ENCODE data around the gene UACA. TPM values are rescaled to one million over a fixed set of nuclear protein-coding genes. Genes with fewer than 3 reads are reported as not detected.

UACA gene
- total RNA-seq, 3 donors from 2014 or later (not counting 1 experiment from before 2014, with no cell fraction given) = 1.1 to 3.1 (median 2.1) TPM

GRCh38 chr15:70627734-70628548, 135.4 kb downstream of the UACA start:
- intact Hi-C loops (cut with micrococcal nuclease) = no loop called here

DNA sequence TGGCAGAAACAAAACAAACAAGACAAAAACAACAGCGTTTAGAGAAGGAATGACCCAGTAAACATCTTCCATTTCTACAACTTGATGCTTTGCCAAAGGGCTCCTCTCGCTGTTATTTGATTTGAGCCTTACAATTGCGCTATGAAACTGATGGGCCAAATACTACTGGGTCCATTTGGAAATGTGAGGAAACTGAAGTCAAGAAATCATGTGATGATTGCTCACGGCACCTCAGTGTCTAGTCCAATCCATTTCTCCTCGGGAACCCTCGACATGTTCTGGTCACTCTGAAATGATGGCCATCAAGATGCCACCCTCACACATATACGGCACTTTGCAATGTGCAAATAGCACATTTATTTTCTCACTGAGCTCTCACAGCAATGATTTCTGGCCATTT, 136.0 kb downstream of the UACA start:
- WGBS (ENCODE audit: insufficient coverage) = 86% methylated on average over 7 of the region's 7 CpGs
- Mint-ChIP-seq H3K4me1 (peaks cover 10 to 13% of the 10 kb centered on the region in 2 donors), H3K27me3 (ENCODE audit: low read depth in 2 of 2) (peaks cover 19 to 54% of the 10 kb centered on the region in 2 donors), H3K9me3 (peaks cover 0 to 7% of the 10 kb centered on the region in 2 donors), H3K4me3 (no peak overlapping the region), H3K36me3 (no peaks in the 10 kb centered on the region), H3K27ac (no peak overlapping the region)
- Histone ChIP-seq H3K9me3 (ENCODE audit: control insufficient read depth, insufficient read depth, low read length) (peaks cover 4% of the 10 kb centered on the region), H3K36me3 (ENCODE audit: control insufficient read depth, insufficient read depth, low read length) (no peaks in the 10 kb centered on the region), H3K4me3 (ENCODE audit: low read length) (no peak overlapping the region), H3K27ac (ENCODE audit: low read length) (no peak overlapping the region), H3K27me3 (ENCODE audit: control insufficient read depth, insufficient read depth, low read length) (peaks cover 3% of the 10 kb centered on the region), H3K4me1 (ENCODE audit: control insufficient read depth, insufficient read depth, low read length) (no peaks in the 10 kb centered on the region)
- intact Hi-C loops (cut with micrococcal nuclease) = no loop called here
- DNase-seq (no peak), ATAC-seq (no peak)
- TF ChIP-seq, protein P1, sequence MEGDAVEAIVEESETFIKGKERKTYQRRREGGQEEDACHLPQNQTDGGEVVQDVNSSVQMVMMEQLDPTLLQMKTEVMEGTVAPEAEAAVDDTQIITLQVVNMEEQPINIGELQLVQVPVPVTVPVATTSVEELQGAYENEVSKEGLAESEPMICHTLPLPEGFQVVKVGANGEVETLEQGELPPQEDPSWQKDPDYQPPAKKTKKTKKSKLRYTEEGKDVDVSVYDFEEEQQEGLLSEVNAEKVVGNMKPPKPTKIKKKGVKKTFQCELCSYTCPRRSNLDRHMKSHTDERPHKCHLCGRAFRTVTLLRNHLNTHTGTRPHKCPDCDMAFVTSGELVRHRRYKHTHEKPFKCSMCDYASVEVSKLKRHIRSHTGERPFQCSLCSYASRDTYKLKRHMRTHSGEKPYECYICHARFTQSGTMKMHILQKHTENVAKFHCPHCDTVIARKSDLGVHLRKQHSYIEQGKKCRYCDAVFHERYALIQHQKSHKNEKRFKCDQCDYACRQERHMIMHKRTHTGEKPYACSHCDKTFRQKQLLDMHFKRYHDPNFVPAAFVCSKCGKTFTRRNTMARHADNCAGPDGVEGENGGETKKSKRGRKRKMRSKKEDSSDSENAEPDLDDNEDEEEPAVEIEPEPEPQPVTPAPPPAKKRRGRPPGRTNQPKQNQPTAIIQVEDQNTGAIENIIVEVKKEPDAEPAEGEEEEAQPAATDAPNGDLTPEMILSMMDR (IDR thresholded peaks at IDR 0.05) = no peak

More at GRCh38 chr15:70627734-70628548, 135.4 kb downstream of the UACA start:
- no peaks in the 10 kb centered on the region for H3K36me3 Mint-ChIP-seq
- no peak overlapping the region for H3K27ac Mint-ChIP-seq
- Histone ChIP-seq H3K27ac (ENCODE audit: low read length) (no peak overlapping the region), H3K36me3 (ENCODE audit: control insufficient read depth, insufficient read depth, low read length) (no peaks in the 10 kb centered on the region), H3K4me1 (ENCODE audit: control insufficient read depth, insufficient read depth, low read length) (no peaks in the 10 kb centered on the region), H3K4me3 (ENCODE audit: low read length) (no peak overlapping the region), H3K27me3 (ENCODE audit: control insufficient read depth, insufficient read depth, low read length) (peaks cover 3% of the 10 kb centered on the region), H3K9me3 (ENCODE audit: control insufficient read depth, insufficient read depth, low read length) (peaks cover 4% of the 10 kb centered on the region)
- DNase-seq (no peak), ATAC-seq (no peak)
- no peak overlapping the region for H3K4me3 Mint-ChIP-seq
- 36% methylated on average over 15 of the region's 15 CpGs for WGBS (ENCODE audit: insufficient coverage)
- TF ChIP-seq, protein P1 (IDR thresholded peaks at IDR 0.05) = no peak
- peaks cover 0 to 4% of the 10 kb centered on the region in 2 donors for H3K9me3 Mint-ChIP-seq
- H3K4me1 Mint-ChIP-seq = peaks cover 13 to 14% of the 10 kb centered on the region in 2 donors
- peaks cover 23 to 60% of the 10 kb centered on the region in 2 donors for H3K27me3 Mint-ChIP-seq (ENCODE audit: low read depth in 2 of 2)

DNA sequence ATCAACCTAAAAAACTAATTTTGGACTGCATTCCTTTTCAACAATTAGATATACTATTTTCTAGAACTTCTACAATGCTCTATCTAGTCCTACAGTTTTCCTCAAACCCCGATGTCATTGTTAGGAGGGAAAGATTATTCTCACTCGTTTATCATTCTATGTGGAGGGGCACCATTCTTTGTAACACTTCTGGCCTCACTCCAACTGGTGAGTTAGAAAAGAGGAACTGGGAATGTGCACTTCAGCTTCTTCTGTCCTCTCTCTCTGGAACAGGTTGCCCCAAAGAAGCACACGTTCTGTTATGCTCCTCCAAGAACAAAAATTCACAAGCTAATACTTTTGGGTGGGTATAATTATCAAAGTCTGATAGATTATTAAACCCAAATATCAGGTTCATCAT, 137.9 kb downstream of the UACA start:
- Mint-ChIP-seq H3K9me3 (peaks cover 0 to 7% of the 10 kb centered on the region in 2 donors), H3K4me3 (no peak overlapping the region), H3K27me3 (ENCODE audit: low read depth in 2 of 2) (peaks cover 19 to 48% of the 10 kb centered on the region in 2 donors), H3K36me3 (no peaks in the 10 kb centered on the region), H3K4me1 (peaks cover 10 to 13% of the 10 kb centered on the region in 2 donors), H3K27ac (no peak overlapping the region)
- H3K9me3 ChIP-seq (ENCODE audit: control insufficient read depth, insufficient read depth, low read length) = peaks cover 4% of the 10 kb centered on the region
- WGBS (ENCODE audit: insufficient coverage) = no CpG with 5 or more reads among the region's 3 CpGs
- no peak overlapping the region for H3K27ac ChIP-seq (ENCODE audit: low read length)
- TF ChIP-seq, protein P1 (IDR thresholded peaks at IDR 0.05) = no peak
- DNase-seq (no peak), ATAC-seq (no peak)
- H3K4me1 ChIP-seq (ENCODE audit: control insufficient read depth, insufficient read depth, low read length) = no peaks in the 10 kb centered on the region
- intact Hi-C loops (cut with micrococcal nuclease) = no loop called here
- peaks cover 3% of the 10 kb centered on the region for H3K27me3 ChIP-seq (ENCODE audit: control insufficient read depth, insufficient read depth, low read length)
- H3K4me3 ChIP-seq (ENCODE audit: low read length) = no peak overlapping the region
- H3K36me3 ChIP-seq (ENCODE audit: control insufficient read depth, insufficient read depth, low read length) = no peaks in the 10 kb centered on the region
